ENCODE data around the gene CACNA1C. TPM values are rescaled to one million over a fixed set of nuclear protein-coding genes. Genes with fewer than 3 reads are reported as not detected.

Gene CACNA1C
- total and polyA plus RNA-seq, 2 donors = 0.71 TPM

- Histone ChIP-seq H3K36me3 (ENCODE audit: control insufficient read depth in 2 of 2, insufficient read depth in 2 of 2, low read length in 1 of 2) (no peaks in the 10 kb centered on the region), H3K27me3 (ENCODE audit: control insufficient read depth in 2 of 2, insufficient read depth in 1 of 2, low read length in 1 of 2) (no peaks in the 10 kb centered on the region), H3K9me3 (ENCODE audit: control insufficient read depth in 2 of 2, insufficient read depth in 1 of 2, low read length in 1 of 2) (no peaks in the 10 kb centered on the region), H3K4me3 (ENCODE audit: low read length in 2 of 2) (no peak overlapping the region), H3K27ac (ENCODE audit: low read depth in 1 of 2, low read length in 1 of 2) (no peak overlapping the region), H3K4me1 (ENCODE audit: control insufficient read depth in 2 of 2, insufficient read depth in 2 of 2, low read length in 2 of 2) (no peaks in the 10 kb centered on the region)
- WGBS = 92% methylated on average over 17 of the region's 17 CpGs
- no peak for DNase-seq (ENCODE audit: low read depth in 6 of 9, low spot score in 9 of 9)
These were observed 553.6 kb downstream of the CACNA1C start for GRCh38 chr12:2606186-2606910.

GRCh38 chr12:2607881-2608607 lies 555.3 kb downstream of the CACNA1C start:
- Histone ChIP-seq H3K36me3 (ENCODE audit: control insufficient read depth in 2 of 2, insufficient read depth in 2 of 2, low read length in 1 of 2) (no peaks in the 10 kb centered on the region), H3K4me1 (ENCODE audit: control insufficient read depth in 2 of 2, insufficient read depth in 2 of 2, low read length in 2 of 2) (no peaks in the 10 kb centered on the region), H3K4me3 (ENCODE audit: low read length in 2 of 2) (no peak overlapping the region), H3K9me3 (ENCODE audit: control insufficient read depth in 2 of 2, insufficient read depth in 1 of 2, low read length in 1 of 2) (no peaks in the 10 kb centered on the region), H3K27ac (ENCODE audit: low read depth in 1 of 2, low read length in 1 of 2) (no peak overlapping the region), H3K27me3 (ENCODE audit: control insufficient read depth in 2 of 2, insufficient read depth in 1 of 2, low read length in 1 of 2) (no peaks in the 10 kb centered on the region)
- no peak for DNase-seq (ENCODE audit: low read depth in 6 of 9, low spot score in 9 of 9)
- WGBS = 98% methylated on average over 10 of the region's 10 CpGs

- no peaks in the 10 kb centered on the region for H3K27me3 ChIP-seq (ENCODE audit: control insufficient read depth in 2 of 2, insufficient read depth in 1 of 2, low read length in 1 of 2)
- H3K36me3 ChIP-seq (ENCODE audit: control insufficient read depth in 2 of 2, insufficient read depth in 2 of 2, low read length in 1 of 2) = no peaks in the 10 kb centered on the region
- H3K9me3 ChIP-seq (ENCODE audit: control insufficient read depth in 2 of 2, insufficient read depth in 1 of 2, low read length in 1 of 2) = no peaks in the 10 kb centered on the region
- DNase-seq (ENCODE audit: low read depth in 6 of 9, low spot score in 9 of 9) = no peak
- H3K27ac ChIP-seq (ENCODE audit: low read depth in 1 of 2, low read length in 1 of 2) = no peak overlapping the region
- peaks cover 0 to 2% of the 10 kb centered on the region in 2 donors for H3K4me1 ChIP-seq (ENCODE audit: control insufficient read depth in 2 of 2, insufficient read depth in 2 of 2, low read length in 2 of 2)
- no peak overlapping the region for H3K4me3 ChIP-seq (ENCODE audit: low read length in 2 of 2)
- 97% methylated on average over 12 of the region's 12 CpGs for WGBS
These were observed 555.8 kb downstream of the CACNA1C start for GRCh38 chr12:2608608-2608945.

GRCh38 chr12:2609020-2609419 lies 556.2 kb downstream of the CACNA1C start:
- DNase-seq (ENCODE audit: low read depth in 6 of 9, low spot score in 9 of 9) = no peak
- H3K27ac ChIP-seq (ENCODE audit: low read depth in 1 of 2, low read length in 1 of 2) = no peak overlapping the region
- WGBS = 30% methylated on average over 12 of the region's 12 CpGs
- no peaks in the 10 kb centered on the region for H3K36me3 ChIP-seq (ENCODE audit: control insufficient read depth in 2 of 2, insufficient read depth in 2 of 2, low read length in 1 of 2)
- no peaks in the 10 kb centered on the region for H3K9me3 ChIP-seq (ENCODE audit: control insufficient read depth in 2 of 2, insufficient read depth in 1 of 2, low read length in 1 of 2)
- peaks cover 0 to 5% of the 10 kb centered on the region in 2 donors for H3K4me1 ChIP-seq (ENCODE audit: control insufficient read depth in 2 of 2, insufficient read depth in 2 of 2, low read length in 2 of 2)
- H3K4me3 ChIP-seq (ENCODE audit: low read length in 2 of 2) = no peak overlapping the region
- H3K27me3 ChIP-seq (ENCODE audit: control insufficient read depth in 2 of 2, insufficient read depth in 1 of 2, low read length in 1 of 2) = no peaks in the 10 kb centered on the region

- Histone ChIP-seq H3K27ac (ENCODE audit: low read depth in 1 of 2, low read length in 1 of 2) (no peak overlapping the region), H3K4me3 (ENCODE audit: low read length in 2 of 2) (no peak overlapping the region), H3K36me3 (ENCODE audit: control insufficient read depth in 2 of 2, insufficient read depth in 2 of 2, low read length in 1 of 2) (no peaks in the 10 kb centered on the region), H3K9me3 (ENCODE audit: control insufficient read depth in 2 of 2, insufficient read depth in 1 of 2, low read length in 1 of 2) (no peaks in the 10 kb centered on the region), H3K27me3 (ENCODE audit: control insufficient read depth in 2 of 2, insufficient read depth in 1 of 2, low read length in 1 of 2) (no peaks in the 10 kb centered on the region), H3K4me1 (ENCODE audit: control insufficient read depth in 2 of 2, insufficient read depth in 2 of 2, low read length in 2 of 2) (peaks cover 0 to 5% of the 10 kb centered on the region in 2 donors)
- DNase-seq (ENCODE audit: low read depth in 6 of 9, low spot score in 9 of 9) = no peak
- 97% methylated on average over 11 of the region's 11 CpGs for WGBS
These were observed 557.6 kb downstream of the CACNA1C start for GRCh38 chr12:2610358-2610757.

- peaks cover 0 to 4% of the 10 kb centered on the region in 2 donors for H3K27me3 ChIP-seq (ENCODE audit: control insufficient read depth in 2 of 2, insufficient read depth in 1 of 2, low read length in 1 of 2)
- H3K4me1 ChIP-seq (ENCODE audit: control insufficient read depth in 2 of 2, insufficient read depth in 2 of 2, low read length in 2 of 2) = peaks cover 2 to 32% of the 10 kb centered on the region in 2 donors
- no peak for DNase-seq (ENCODE audit: low read depth in 6 of 9, low spot score in 9 of 9)
- H3K4me3 ChIP-seq (ENCODE audit: low read length in 2 of 2) = no peak overlapping the region
- no peaks in the 10 kb centered on the region for H3K36me3 ChIP-seq (ENCODE audit: control insufficient read depth in 2 of 2, insufficient read depth in 2 of 2, low read length in 1 of 2)
- H3K9me3 ChIP-seq (ENCODE audit: control insufficient read depth in 2 of 2, insufficient read depth in 1 of 2, low read length in 1 of 2) = no peaks in the 10 kb centered on the region
- 68% methylated on average over 12 of the region's 12 CpGs for WGBS
- H3K27ac ChIP-seq (ENCODE audit: low read depth in 1 of 2, low read length in 1 of 2) = no peak overlapping the region
These were observed 560.7 kb downstream of the CACNA1C start for GRCh38 chr12:2613326-2614073.

GRCh38 chr12:2614341-2614740 lies 561.6 kb downstream of the CACNA1C start:
- Histone ChIP-seq H3K36me3 (ENCODE audit: control insufficient read depth in 2 of 2, insufficient read depth in 2 of 2, low read length in 1 of 2) (no peaks in the 10 kb centered on the region), H3K27me3 (ENCODE audit: control insufficient read depth in 2 of 2, insufficient read depth in 1 of 2, low read length in 1 of 2) (peaks cover 0 to 4% of the 10 kb centered on the region in 2 donors), H3K9me3 (ENCODE audit: control insufficient read depth in 2 of 2, insufficient read depth in 1 of 2, low read length in 1 of 2) (no peaks in the 10 kb centered on the region), H3K4me3 (ENCODE audit: low read length in 2 of 2) (no peak overlapping the region), H3K4me1 (ENCODE audit: control insufficient read depth in 2 of 2, insufficient read depth in 2 of 2, low read length in 2 of 2) (peaks cover 2 to 34% of the 10 kb centered on the region in 2 donors), H3K27ac (ENCODE audit: low read depth in 1 of 2, low read length in 1 of 2) (no peak overlapping the region)
- DNase-seq (ENCODE audit: low read depth in 6 of 9, low spot score in 9 of 9) = no peak

GRCh38 chr12:2615665-2616402 lies 563.0 kb downstream of the CACNA1C start:
- no peak overlapping the region for H3K4me3 ChIP-seq (ENCODE audit: low read length in 2 of 2)
- H3K27ac ChIP-seq (ENCODE audit: low read depth in 1 of 2, low read length in 1 of 2) = no peak overlapping the region
- H3K36me3 ChIP-seq (ENCODE audit: control insufficient read depth in 2 of 2, insufficient read depth in 2 of 2, low read length in 1 of 2) = no peaks in the 10 kb centered on the region
- whole genome bisulfite sequencing = 83% methylated on average over 14 of the region's 14 CpGs
- no peaks in the 10 kb centered on the region for H3K9me3 ChIP-seq (ENCODE audit: control insufficient read depth in 2 of 2, insufficient read depth in 1 of 2, low read length in 1 of 2)
- H3K27me3 ChIP-seq (ENCODE audit: control insufficient read depth in 2 of 2, insufficient read depth in 1 of 2, low read length in 1 of 2) = peaks cover 0 to 4% of the 10 kb centered on the region in 2 donors
- DNase-seq (ENCODE audit: low read depth in 6 of 9, low spot score in 9 of 9) = no peak
- peaks cover 2 to 38% of the 10 kb centered on the region in 2 donors for H3K4me1 ChIP-seq (ENCODE audit: control insufficient read depth in 2 of 2, insufficient read depth in 2 of 2, low read length in 2 of 2)

All from thymus (tissue), 11 donors.